Smooth muscle cell (in vitro differentiated cells): ENCODE results near the gene TPPP. TPM values are rescaled to one million over a fixed set of nuclear protein-coding genes. Genes with fewer than 3 reads are reported as not detected.
"Not testable (repeated sequence)": the region's sequence is repeated elsewhere in the genome, so short reads cannot be mapped to it uniquely, and the experiment has no call there.

ENCODE experiments used
- DNase-seq: peaks from one replicate; lab custom pipeline; 2025; ENCODE audit not compliant: unreplicated experiment; lab: John Stamatoyannopoulos, UW
- H2AFZ ChIP-seq: fragments of 200-600 bp; sonication (generic); 2 replicates; pipeline ENCODE4 v1.6.0; 2016; ENCODE audit warnings: antibody characterized with exemption, low read depth, mild to moderate bottlenecking
- H3F3A ChIP-seq: fragments of 200-600 bp; sonication (generic); 2 replicates; pipeline ENCODE4 v1.6.0; 2017; ENCODE audit warnings: antibody characterized with exemption, low read depth
- H3K27ac ChIP-seq: fragments of 200-600 bp; sonication (generic); 2 replicates; pipeline ENCODE4 v1.5.1; 2016; ENCODE audit warnings: low read depth, mild to moderate bottlenecking
- H3K27me3 ChIP-seq: fragments of 200-600 bp; sonication (generic); 2 replicates; pipeline ENCODE4 v1.6.1; 2016; ENCODE audit warnings: low read depth, mild to moderate bottlenecking
- H3K36me3 ChIP-seq: fragments of 200-600 bp; sonication (generic); 2 replicates; pipeline ENCODE4 v1.5.1; 2016; ENCODE audit warnings: low read depth
- H3K4me1 ChIP-seq: fragments of 200-600 bp; sonication (generic); 2 replicates; pipeline ENCODE4 v1.5.1; 2016; ENCODE audit warnings: low read depth
- H3K4me2 ChIP-seq: fragments of 200-600 bp; sonication (generic); 2 replicates; pipeline ENCODE4 v1.6.0; 2016; ENCODE audit warnings: mild to moderate bottlenecking
- H3K4me3 ChIP-seq: fragments of 200-600 bp; sonication (generic); 2 replicates; pipeline ENCODE4 v1.5.1; 2016; ENCODE audit warnings: mild to moderate bottlenecking
- H3K79me2 ChIP-seq: fragments of 200-600 bp; sonication (generic); 2 replicates; pipeline ENCODE4 v1.6.0; 2016; ENCODE audit warnings: low read depth, mild to moderate bottlenecking
- H3K9ac ChIP-seq: fragments of 200-600 bp; sonication (generic); 2 replicates; pipeline ENCODE4 v1.6.0; 2016; ENCODE audit warnings: low read depth
- H3K9me3 ChIP-seq: fragments of 200-600 bp; sonication (generic); replicated peaks from 2 replicates; pipeline ENCODE4 v1.5.1; 2016; ENCODE audit warnings: low read depth
- H4K20me1 ChIP-seq: fragments of 200-600 bp; sonication (generic); 2 replicates; pipeline ENCODE4 v1.6.0; 2016; ENCODE audit warnings: low read depth
- WGBS: methylation state at CpG from one replicate; pipeline ENCODE4 v1.1.7; 2016; ENCODE audit warnings: low lambda C conversion rate; 5-methylcytosine and 5-hydroxymethylcytosine counted together
- polyA plus RNA-seq: library from polyadenylated mRNA; unstranded; fragments of >200 nt; fragmentation: Nextera tagmentation; extraction: Ambion mirVana; gene quantifications from 2 replicates; pipeline ENCODE4 v1.2.1, GENCODE V29; 2016
- total RNA-seq: library from RNA; depleted of rRNA; stranded (reverse); fragments of >200 nt; gene quantifications from 2 replicates; pipeline ENCODE4 v1.2.3, GENCODE V29; 2014

TPPP gene
- total and polyA plus RNA-seq, 2 experiments from 2014 or later: not detected

DNA sequence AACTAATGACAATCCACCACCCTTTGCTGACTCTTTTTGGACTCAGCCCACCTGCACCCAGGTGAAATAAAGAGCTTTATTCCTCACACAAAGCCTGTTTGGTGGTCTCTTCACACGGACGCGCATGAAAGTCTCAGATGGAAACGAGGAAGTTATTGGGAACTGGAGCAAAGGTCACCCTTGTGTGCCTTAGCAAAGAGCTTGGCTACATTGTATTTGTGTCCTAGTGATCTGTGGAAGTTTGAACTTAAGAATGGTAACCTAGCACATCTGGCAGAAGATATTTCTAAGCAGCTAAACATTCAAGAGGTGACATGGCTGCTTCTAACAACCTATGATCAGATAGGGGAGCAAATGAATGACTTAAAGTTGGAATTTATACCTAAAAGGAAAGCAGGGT, 15.2 kb upstream of the TPPP start:
- not testable (repeated sequence) for H3K4me2 ChIP-seq, H4K20me1 ChIP-seq, H3K4me3 ChIP-seq, DNase-seq, H3K79me2 ChIP-seq, H3K9ac ChIP-seq, H3K9me3 ChIP-seq, H3K4me1 ChIP-seq, H3K36me3 ChIP-seq, H2AFZ ChIP-seq, H3K27me3 ChIP-seq, H3K27ac ChIP-seq, H3F3A ChIP-seq
- 98% methylated on average over 4 of the region's 4 CpGs for WGBS

DNA sequence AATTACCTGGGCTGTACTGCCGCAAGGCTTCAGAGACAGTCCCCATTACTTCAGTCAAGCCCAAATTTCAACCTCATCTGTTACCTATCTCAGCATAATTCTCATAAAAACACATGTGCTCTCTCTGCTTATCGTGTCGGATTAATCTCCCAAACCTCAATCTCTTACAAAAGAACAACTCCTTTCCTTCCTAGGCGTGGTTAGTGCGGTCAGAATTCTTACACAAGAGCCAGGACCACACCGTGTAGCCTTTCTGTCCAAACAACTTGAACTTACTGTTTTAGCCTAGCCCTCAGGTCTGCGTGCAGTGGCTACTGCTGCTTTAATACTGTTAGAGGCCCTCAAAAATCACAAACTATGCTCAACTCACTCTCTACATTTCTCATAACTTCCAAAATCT, 13.0 kb upstream of the TPPP start:
- H3K27ac ChIP-seq, H2AFZ ChIP-seq, H3K4me3 ChIP-seq, H3K9ac ChIP-seq, H3K79me2 ChIP-seq, H3K27me3 ChIP-seq, H3K36me3 ChIP-seq, H3F3A ChIP-seq, H4K20me1 ChIP-seq, H3K4me2 ChIP-seq, DNase-seq, H3K4me1 ChIP-seq, H3K9me3 ChIP-seq: not testable (repeated sequence)
- 92% methylated on average over 7 of the region's 7 CpGs for WGBS

DNA sequence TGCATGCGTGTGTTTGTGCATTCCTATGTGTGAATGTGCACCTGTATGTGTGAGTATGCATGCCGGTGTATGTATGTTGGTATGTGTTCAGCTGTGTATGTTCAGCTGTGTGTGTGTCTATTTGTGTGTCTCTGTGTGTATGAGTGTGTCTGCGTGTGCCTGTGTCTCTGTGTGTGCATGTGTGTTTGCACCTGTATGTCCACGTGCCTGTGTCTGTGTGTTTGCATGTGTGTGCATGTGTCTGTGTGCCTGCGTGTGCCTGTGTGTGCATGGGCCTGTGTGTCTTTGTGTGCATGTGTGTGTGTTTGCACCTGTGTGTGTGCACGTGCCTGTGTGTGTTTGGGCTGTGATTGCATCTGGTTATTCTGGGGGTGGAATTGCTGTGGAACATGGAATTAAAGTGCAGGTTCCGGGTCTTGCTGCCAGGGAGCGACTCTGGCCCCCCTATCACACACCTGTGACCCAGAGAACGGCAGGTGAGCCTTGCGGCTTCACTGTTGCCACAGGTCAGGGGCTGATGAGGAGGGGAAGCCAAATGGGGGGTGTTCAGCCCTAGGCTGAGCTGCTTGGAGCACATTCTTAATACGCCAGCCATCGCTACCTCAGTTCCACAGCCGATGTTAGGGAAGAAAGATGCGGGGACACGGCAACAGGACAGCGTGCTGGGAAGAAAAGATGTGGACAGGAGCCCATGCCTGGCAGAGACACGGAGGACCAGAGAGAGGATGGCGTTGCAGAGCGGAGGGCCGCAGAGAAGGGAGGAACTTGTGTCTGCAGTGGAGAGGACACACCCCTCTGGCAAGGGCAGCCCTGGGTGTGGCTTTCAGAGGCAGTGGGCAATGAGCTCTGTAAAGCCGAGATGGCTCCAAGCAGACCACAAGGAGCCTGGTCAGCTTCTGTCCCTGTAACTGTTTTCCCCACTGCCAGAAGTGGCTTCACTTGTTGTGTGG, 3.9 kb upstream of the TPPP start:
- H3K9ac ChIP-seq, H4K20me1 ChIP-seq, H2AFZ ChIP-seq, H3K4me2 ChIP-seq, H3K27ac ChIP-seq, H3K4me1 ChIP-seq, H3K9me3 ChIP-seq, H3K36me3 ChIP-seq, H3K79me2 ChIP-seq, H3K4me3 ChIP-seq, DNase-seq, H3F3A ChIP-seq: not testable (repeated sequence)
- peaks cover 17% of the 10 kb centered on the region for H3K27me3 ChIP-seq
- 75% methylated on average over 13 of the region's 21 CpGs for WGBS

DNA sequence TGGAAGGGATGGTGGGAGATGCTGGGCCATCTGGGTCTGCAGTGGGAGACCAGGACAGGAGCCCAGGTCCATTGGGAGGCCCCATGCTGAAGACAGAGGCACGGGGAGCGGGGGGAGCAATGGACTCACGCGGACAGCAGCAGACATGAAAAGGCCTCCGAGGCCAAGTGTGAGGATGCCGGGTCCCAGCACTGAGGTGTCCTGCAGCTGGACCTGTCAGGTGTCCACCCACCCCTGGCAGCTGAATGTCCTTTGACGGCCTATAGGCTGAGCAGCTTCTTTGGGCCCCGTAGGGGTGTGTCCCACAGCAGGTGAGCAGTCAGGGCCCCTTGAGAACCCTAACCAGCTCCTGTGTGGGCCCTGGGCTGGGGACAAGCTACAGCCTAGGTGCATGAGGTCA, 3.0 kb upstream of the TPPP start:
- DNase-seq, H3F3A ChIP-seq, H3K27ac ChIP-seq, H3K9me3 ChIP-seq, H2AFZ ChIP-seq, H3K36me3 ChIP-seq, H4K20me1 ChIP-seq, H3K9ac ChIP-seq, H3K79me2 ChIP-seq, H3K4me1 ChIP-seq, H3K4me2 ChIP-seq, H3K4me3 ChIP-seq: not testable (repeated sequence)
- 92% methylated on average over 2 of the region's 8 CpGs for WGBS
- H3K27me3 ChIP-seq: peaks cover 15% of the 10 kb centered on the region

DNA sequence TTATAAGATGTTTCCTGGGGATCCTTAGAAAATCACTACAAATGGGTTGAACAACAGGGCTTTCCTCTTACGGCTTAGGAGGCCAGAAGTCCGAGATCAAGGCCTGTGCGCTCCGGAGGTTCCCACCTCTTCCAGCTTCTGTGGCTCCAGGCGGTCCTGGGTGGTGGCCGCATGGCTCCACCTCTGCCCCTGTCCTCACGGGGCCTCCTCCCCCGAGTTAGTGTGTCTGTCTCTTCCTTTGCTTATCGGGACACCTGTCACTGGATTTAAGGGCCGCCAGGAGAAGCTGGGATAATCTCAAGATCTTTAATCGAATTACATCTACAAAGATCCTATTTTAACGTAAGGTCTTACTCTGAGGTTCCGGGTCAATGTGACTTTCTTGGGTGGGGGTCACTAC, 2.3 kb upstream of the TPPP start:
- H3K9ac ChIP-seq, H3F3A ChIP-seq, H3K4me2 ChIP-seq, H2AFZ ChIP-seq, H4K20me1 ChIP-seq, H3K36me3 ChIP-seq, H3K79me2 ChIP-seq, DNase-seq, H3K4me3 ChIP-seq, H3K9me3 ChIP-seq, H3K27ac ChIP-seq, H3K4me1 ChIP-seq: not testable (repeated sequence)
- WGBS: 86% methylated on average over 6 of the region's 13 CpGs
- peaks cover 12% of the 10 kb centered on the region for H3K27me3 ChIP-seq

DNA sequence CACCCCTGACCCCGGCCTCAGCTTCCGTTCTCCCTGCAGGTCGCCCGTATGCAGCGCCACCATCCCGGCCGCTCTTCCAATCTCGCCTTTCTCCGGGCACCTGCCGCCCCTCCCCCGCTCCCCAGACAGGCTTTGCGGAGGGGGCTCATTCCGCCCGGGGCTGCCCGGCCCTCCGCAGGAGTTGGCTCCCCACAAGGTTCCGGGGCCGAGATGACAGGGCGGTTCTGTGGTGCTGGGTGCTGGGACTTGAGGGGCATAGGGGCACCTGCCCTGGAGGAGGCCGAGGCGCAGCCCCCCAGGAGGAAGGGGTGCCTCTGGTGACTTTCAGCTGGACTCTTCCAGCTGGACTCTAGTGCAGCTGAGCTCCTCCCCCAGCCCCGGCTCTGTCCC, 885 bp upstream of the TPPP start:
- not testable (repeated sequence) for H3K36me3 ChIP-seq, H3K79me2 ChIP-seq, H3K9ac ChIP-seq, H3K4me1 ChIP-seq, DNase-seq, H3K27ac ChIP-seq, H3K27me3 ChIP-seq, H2AFZ ChIP-seq, H3K4me3 ChIP-seq, H3K4me2 ChIP-seq, H3K9me3 ChIP-seq, H4K20me1 ChIP-seq, H3F3A ChIP-seq
- WGBS: 13% methylated on average over 13 of the region's 22 CpGs

DNA sequence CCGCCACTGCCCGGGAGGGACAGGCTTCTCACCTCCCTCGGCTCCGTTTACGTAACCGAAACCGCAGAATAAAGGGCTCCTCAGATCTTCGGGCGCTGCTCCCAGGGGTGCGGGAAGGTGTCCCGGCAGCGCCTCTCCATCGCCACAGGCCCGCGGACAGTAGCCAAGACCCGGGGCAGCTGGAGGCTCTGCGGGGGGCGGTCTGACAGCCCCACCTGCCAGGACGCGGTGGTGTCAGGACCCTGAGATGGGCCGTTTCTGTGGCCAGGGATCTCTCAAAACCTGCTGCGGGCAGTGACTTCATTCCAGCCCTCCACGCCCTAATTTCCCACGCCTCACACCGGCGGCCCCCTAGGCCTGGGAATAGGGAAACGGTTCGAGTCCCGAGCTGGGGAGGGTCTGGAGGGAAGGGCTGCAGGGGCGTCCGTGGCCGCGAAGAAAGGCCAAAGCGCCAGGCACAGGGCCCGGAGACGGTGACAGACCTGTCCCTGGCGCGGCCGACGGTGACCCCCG, 567 bp downstream of the TPPP start:
- not testable (repeated sequence) for H3K79me2 ChIP-seq, H3K9ac ChIP-seq, H3K4me1 ChIP-seq, H3F3A ChIP-seq, H3K9me3 ChIP-seq, H2AFZ ChIP-seq, H3K27ac ChIP-seq, DNase-seq, H4K20me1 ChIP-seq, H3K36me3 ChIP-seq, H3K27me3 ChIP-seq
- peak overlapping the region; percentile 35 for H3K4me3 ChIP-seq
- 0% methylated on average over 5 of the region's 41 CpGs for WGBS
- H3K4me2 ChIP-seq: peak overlapping the region; percentile 68
